ENCODE results near the gene FBN3. TPM values are rescaled to one million over a fixed set of nuclear protein-coding genes. Genes with fewer than 3 reads are reported as not detected.

FBN3 gene
- polyA plus RNA-seq, 1 of the 3 experiments (the other 2 are of a cell fraction), result not detected

GRCh38 chr19:8097198-8097597 is 52.2 kb downstream of the FBN3 start:
- no peaks in the 10 kb centered on the region for H3K4me1 ChIP-seq (ENCODE audit: control insufficient read depth in 1 of 2, insufficient read depth in 2 of 2, low read depth in 1 of 2, low read length in 1 of 2)
- TF ChIP-seq POLR2AphosphoS5 (IDR thresholded peaks at IDR 0.05; ENCODE audit: low read depth, low read length), result no peak
- TF ChIP-seq REST (IDR thresholded peaks at IDR 0.05; ENCODE audit: low read depth, low read length), result no peak
- no peak for TF ChIP-seq PBX3 (IDR thresholded peaks at IDR 0.05)
- TF ChIP-seq SIN3A (IDR thresholded peaks at IDR 0.05; ENCODE audit: borderline replicate concordance, low read depth, low read length), result no peak
- no peak for TF ChIP-seq RXRA (IDR thresholded peaks at IDR 0.05; ENCODE audit: borderline replicate concordance, low read depth)
- TF ChIP-seq, protein P1, sequence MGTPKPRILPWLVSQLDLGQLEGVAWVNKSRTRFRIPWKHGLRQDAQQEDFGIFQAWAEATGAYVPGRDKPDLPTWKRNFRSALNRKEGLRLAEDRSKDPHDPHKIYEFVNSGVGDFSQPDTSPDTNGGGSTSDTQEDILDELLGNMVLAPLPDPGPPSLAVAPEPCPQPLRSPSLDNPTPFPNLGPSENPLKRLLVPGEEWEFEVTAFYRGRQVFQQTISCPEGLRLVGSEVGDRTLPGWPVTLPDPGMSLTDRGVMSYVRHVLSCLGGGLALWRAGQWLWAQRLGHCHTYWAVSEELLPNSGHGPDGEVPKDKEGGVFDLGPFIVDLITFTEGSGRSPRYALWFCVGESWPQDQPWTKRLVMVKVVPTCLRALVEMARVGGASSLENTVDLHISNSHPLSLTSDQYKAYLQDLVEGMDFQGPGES (IDR thresholded peaks at IDR 0.05; ENCODE audit: low read depth, low read length), result no peak
- TF ChIP-seq, protein P2, sequence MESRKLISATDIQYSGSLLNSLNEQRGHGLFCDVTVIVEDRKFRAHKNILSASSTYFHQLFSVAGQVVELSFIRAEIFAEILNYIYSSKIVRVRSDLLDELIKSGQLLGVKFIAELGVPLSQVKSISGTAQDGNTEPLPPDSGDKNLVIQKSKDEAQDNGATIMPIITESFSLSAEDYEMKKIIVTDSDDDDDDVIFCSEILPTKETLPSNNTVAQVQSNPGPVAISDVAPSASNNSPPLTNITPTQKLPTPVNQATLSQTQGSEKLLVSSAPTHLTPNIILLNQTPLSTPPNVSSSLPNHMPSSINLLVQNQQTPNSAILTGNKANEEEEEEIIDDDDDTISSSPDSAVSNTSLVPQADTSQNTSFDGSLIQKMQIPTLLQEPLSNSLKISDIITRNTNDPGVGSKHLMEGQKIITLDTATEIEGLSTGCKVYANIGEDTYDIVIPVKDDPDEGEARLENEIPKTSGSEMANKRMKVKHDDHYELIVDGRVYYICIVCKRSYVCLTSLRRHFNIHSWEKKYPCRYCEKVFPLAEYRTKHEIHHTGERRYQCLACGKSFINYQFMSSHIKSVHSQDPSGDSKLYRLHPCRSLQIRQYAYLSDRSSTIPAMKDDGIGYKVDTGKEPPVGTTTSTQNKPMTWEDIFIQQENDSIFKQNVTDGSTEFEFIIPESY (IDR thresholded peaks at IDR 0.05; ENCODE audit: borderline replicate concordance, low read depth), result no peak
- no peaks in the 10 kb centered on the region for H3F3A ChIP-seq (replicated peaks; ENCODE audit: insufficient read depth)
- H3K36me3 ChIP-seq (replicated peaks in 1 of 2; ENCODE audit: control insufficient read depth in 1 of 2, insufficient read depth in 2 of 2, low read length in 1 of 2), result no peaks in the 10 kb centered on the region
- H3K9me3 ChIP-seq, result 0 out of 2 replicates have a peak, but pooled peaks cover 7% of the 10 kb centered on the region
- no peak overlapping the region for H3K9ac ChIP-seq
- no peaks in the 10 kb centered on the region for H3K27me3 ChIP-seq (ENCODE audit: insufficient read depth)
- DNase-seq, result no peak
- H3K4me3 ChIP-seq (ENCODE audit: low read depth in 2 of 2, low read length in 1 of 2), result no peak overlapping the region
- no peak overlapping the region for H3K4me2 ChIP-seq
- H3K9me2 ChIP-seq, result no peaks in the 10 kb centered on the region
- no peak overlapping the region for H3K27ac ChIP-seq (ENCODE audit: low read depth in 2 of 2, low read length in 1 of 2)
- WGBS (ENCODE audit: low lambda C conversion rate), result 24% methylated on average over 3 of the region's 10 CpGs
- POLR2A ChIA-PET, result no interaction called here
- H2AFZ ChIP-seq (ENCODE audit: low read depth), result no peak overlapping the region
- no peaks in the 10 kb centered on the region for H3K79me2 ChIP-seq (ENCODE audit: insufficient read depth)
- CTCF ChIA-PET, result interaction anchor here (1.6 kb wide), 1 partner anchor 20 kb away, joined by 3 read pairs; no protein-coding TSS in a partner anchor
- no peaks in the 10 kb centered on the region for H4K20me1 ChIP-seq (ENCODE audit: insufficient read depth)

- 86% methylated on average over 1 of the region's 3 CpGs for WGBS (ENCODE audit: low lambda C conversion rate)
- H3K4me2 ChIP-seq, result no peak overlapping the region
- no peaks in the 10 kb centered on the region for H3K79me2 ChIP-seq (ENCODE audit: insufficient read depth)
- POLR2A ChIA-PET, result no interaction called here
- no peak overlapping the region for H2AFZ ChIP-seq (ENCODE audit: low read depth)
- H4K20me1 ChIP-seq (ENCODE audit: insufficient read depth), result no peaks in the 10 kb centered on the region
- no peak for TF ChIP-seq NFIC (IDR thresholded peaks at IDR 0.05; ENCODE audit: borderline replicate concordance)
- TF ChIP-seq ELF1 (IDR thresholded peaks at IDR 0.05), result no peak
- TF ChIP-seq, protein P2 (IDR thresholded peaks at IDR 0.05; ENCODE audit: borderline replicate concordance, low read depth), result no peak
- no peak for TF ChIP-seq USF1 (IDR thresholded peaks at IDR 0.05; ENCODE audit: borderline replicate concordance, low read depth)
- no peak for TF ChIP-seq TEAD4 (IDR thresholded peaks at IDR 0.05; ENCODE audit: borderline replicate concordance, insufficient read depth)
- no peak for TF ChIP-seq EP300 (IDR thresholded peaks at IDR 0.05; ENCODE audit: borderline replicate concordance in 1 of 2, low read depth in 1 of 2, low read length in 1 of 2)
- no peak for TF ChIP-seq POLR2AphosphoS5 (IDR thresholded peaks at IDR 0.05; ENCODE audit: low read depth, low read length)
- no peak for TF ChIP-seq EZH2phosphoT487 (IDR thresholded peaks at IDR 0.05; ENCODE audit: borderline replicate concordance, low read depth)
- TF ChIP-seq TCF12 (IDR thresholded peaks at IDR 0.05), result no peak
- no peak for TF ChIP-seq RFX5 (IDR thresholded peaks at IDR 0.05; ENCODE audit: low read length)
- no peak for TF ChIP-seq SIN3A (IDR thresholded peaks at IDR 0.05; ENCODE audit: borderline replicate concordance, low read depth, low read length)
- no peak for TF ChIP-seq NRF1 (IDR thresholded peaks at IDR 0.05; ENCODE audit: low read depth, low read length)
- H3F3A ChIP-seq (replicated peaks; ENCODE audit: insufficient read depth), result no peaks in the 10 kb centered on the region
- no peaks in the 10 kb centered on the region for H3K9me2 ChIP-seq
- H3K4me1 ChIP-seq (ENCODE audit: control insufficient read depth in 1 of 2, insufficient read depth in 2 of 2, low read depth in 1 of 2, low read length in 1 of 2), result no peaks in the 10 kb centered on the region
- CTCF ChIA-PET, result interaction anchor here (1.6 kb wide), 1 partner anchor 19 kb away, joined by 3 read pairs; no protein-coding TSS in a partner anchor
- H3K9ac ChIP-seq, result no peak overlapping the region
- no peaks in the 10 kb centered on the region for H3K27me3 ChIP-seq (ENCODE audit: insufficient read depth)
- 0 out of 2 replicates have a peak, but pooled peaks cover 7% of the 10 kb centered on the region for H3K9me3 ChIP-seq
- H3K27ac ChIP-seq (ENCODE audit: low read depth in 2 of 2, low read length in 1 of 2), result no peak overlapping the region
- no peak for DNase-seq
- H3K36me3 ChIP-seq (replicated peaks in 1 of 2; ENCODE audit: control insufficient read depth in 1 of 2, insufficient read depth in 2 of 2, low read length in 1 of 2), result no peaks in the 10 kb centered on the region
- no peak overlapping the region for H3K4me3 ChIP-seq (ENCODE audit: low read depth in 2 of 2, low read length in 1 of 2)
These were observed 53.3 kb downstream of the FBN3 start for GRCh38 chr19:8096071-8096470.
